ENCODE measurements around the gene FRMD4A.

The FRMD4A gene

GRCh38 chr10:13754277-13754676, 576.4 kb downstream of the FRMD4A start:
- no peak for DNase-seq (ENCODE audit: low read depth in 2 of 2)

GRCh38 chr10:13751191-13751764, 579.4 kb downstream of the FRMD4A start:
- no peak for DNase-seq (ENCODE audit: low read depth in 2 of 2)

GRCh38 chr10:13750299-13751190, 580.2 kb downstream of the FRMD4A start:
- no peak for DNase-seq (ENCODE audit: low read depth in 2 of 2)

- DNase-seq (ENCODE audit: low read depth in 2 of 2) = no peak
These were observed 585.5 kb downstream of the FRMD4A start for GRCh38 chr10:13745271-13745670.

- no peak for DNase-seq (ENCODE audit: low read depth in 2 of 2)
These were observed 586.8 kb downstream of the FRMD4A start for GRCh38 chr10:13743963-13744362.

- no peak for DNase-seq (ENCODE audit: low read depth in 2 of 2)
These were observed 587.5 kb downstream of the FRMD4A start for GRCh38 chr10:13743101-13743693.

GRCh38 chr10:13741438-13741837, 589.3 kb downstream of the FRMD4A start:
- DNase-seq (ENCODE audit: low read depth in 2 of 2) = no peak

GRCh38 chr10:13740461-13740860, 590.3 kb downstream of the FRMD4A start:
- no peak for DNase-seq (ENCODE audit: low read depth in 2 of 2)

GRCh38 chr10:13739183-13739582, 591.5 kb downstream of the FRMD4A start:
- DNase-seq (ENCODE audit: low read depth in 2 of 2) = no peak

GRCh38 chr10:13736506-13736905, 594.2 kb downstream of the FRMD4A start:
- no peak for DNase-seq (ENCODE audit: low read depth in 2 of 2)

- no peak for DNase-seq (ENCODE audit: low read depth in 2 of 2)
These were observed 596.6 kb downstream of the FRMD4A start for GRCh38 chr10:13734151-13734550.

- no peak for DNase-seq (ENCODE audit: low read depth in 2 of 2)
These were observed 597.7 kb downstream of the FRMD4A start for GRCh38 chr10:13733071-13733470.

GRCh38 chr10:13732465-13732881, 598.3 kb downstream of the FRMD4A start:
- no peak for DNase-seq (ENCODE audit: low read depth in 2 of 2)

GRCh38 chr10:13731799-13732198, 598.9 kb downstream of the FRMD4A start:
- DNase-seq (ENCODE audit: low read depth in 2 of 2) = no peak

- no peak for DNase-seq (ENCODE audit: low read depth in 2 of 2)
These were observed 599.8 kb downstream of the FRMD4A start for GRCh38 chr10:13730956-13731355.

GRCh38 chr10:13730306-13730652, 600.4 kb downstream of the FRMD4A start:
- DNase-seq (ENCODE audit: low read depth in 2 of 2) = no peak

GRCh38 chr10:13729586-13730305, 601.0 kb downstream of the FRMD4A start:
- DNase-seq (ENCODE audit: low read depth in 2 of 2) = no peak

GRCh38 chr10:13728898-13729535, 601.7 kb downstream of the FRMD4A start:
- DNase-seq (ENCODE audit: low read depth in 2 of 2) = no peak

- no peak for DNase-seq (ENCODE audit: low read depth in 2 of 2)
These were observed 605.1 kb downstream of the FRMD4A start for GRCh38 chr10:13725594-13725993.

GRCh38 chr10:13724484-13724883, 606.2 kb downstream of the FRMD4A start:
- DNase-seq (ENCODE audit: low read depth in 2 of 2) = no peak

- DNase-seq (ENCODE audit: low read depth in 2 of 2) = no peak
These were observed 607.7 kb downstream of the FRMD4A start for GRCh38 chr10:13722747-13723653.
